Iris pigment epithelial cell (primary cell): ENCODE data around the gene PANK1.

Source experiments
- DNase-seq: peaks from one replicate; pipeline ENCODE4 v3.0.0-alpha.2; 2011; ENCODE audit warnings: low read depth

PANK1 gene

DNA sequence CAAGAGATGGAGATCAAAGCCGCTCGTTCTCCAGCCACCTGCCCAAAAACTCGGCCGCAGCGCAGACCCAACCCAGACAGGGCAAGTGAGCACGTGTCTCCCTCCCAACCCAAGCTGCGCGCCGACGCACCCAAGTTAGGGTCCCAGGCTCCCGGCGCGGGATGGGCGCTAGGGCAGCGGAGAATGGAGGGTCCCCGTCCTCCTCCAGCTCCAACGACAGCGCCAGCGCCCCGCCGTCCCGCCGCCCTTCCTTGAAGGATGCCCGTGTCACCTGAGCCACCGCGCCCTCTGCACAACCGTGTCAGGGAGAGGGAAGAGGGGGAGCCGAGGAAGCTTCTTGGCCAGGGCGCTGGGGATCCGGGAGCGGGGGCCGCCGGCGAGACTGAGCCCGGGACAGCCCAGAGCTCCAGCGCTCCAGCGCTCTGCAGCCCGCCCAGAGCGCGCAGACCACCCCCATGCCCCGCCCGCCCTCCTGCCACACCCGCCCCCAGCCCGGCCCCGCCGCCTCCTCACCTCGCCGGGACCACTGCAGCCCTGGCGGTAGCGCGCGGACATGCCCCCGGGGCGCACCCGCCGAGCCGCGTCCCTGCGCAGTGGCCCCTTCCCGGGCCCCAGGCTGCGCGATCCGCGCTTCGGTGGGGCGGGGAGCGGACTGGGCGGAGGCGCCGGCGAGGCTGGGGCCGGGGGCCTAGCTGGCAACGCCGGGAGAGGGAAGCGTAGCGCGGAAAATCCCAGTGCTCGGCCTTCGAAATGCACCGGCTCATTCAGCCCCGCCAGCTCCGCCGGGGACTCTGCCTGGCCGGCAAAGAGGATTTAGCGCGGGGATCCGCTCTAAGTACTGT lies 109.7 kb downstream of the PANK1 start, which contains the start of gene SLC16A12:
TSS of gene SLC16A12 (minus strand) at position 424 of the 842 bp plus-strand sequence. CDS start 73,016 bp downstream, outside the sequence.
- peak; percentile 46 for DNase-seq

GRCh38 chr10:89534826-89535166 lies 110.2 kb downstream of the PANK1 start:
- DNase-seq: no peak
